Hepatocyte (in vitro differentiated cells): Measurements from ENCODE around the gene SLC25A14.
A peak's percentile ranks its signal among the peaks of the same experiment; 100 is the strongest.

Experiments used
- CTCF ChIP-seq: fragments of 200-600 bp; sonication (generic); IDR thresholded peaks from 2 replicates; pipeline ENCODE4 v1.5.1; 2016; ENCODE audit warnings: antibody characterized with exemption, mild to moderate bottlenecking; ENCODE audit not compliant: poor library complexity
- EZH2phosphoT487 ChIP-seq: fragments of 200-600 bp; sonication (generic); IDR thresholded peaks from one replicate; pipeline ENCODE4 v1.6.1; 2018; ENCODE audit warnings: antibody characterized with exemption, mild to moderate bottlenecking, low read depth, moderate library complexity; ENCODE audit not compliant: unreplicated experiment, severe bottlenecking

- TF ChIP-seq EZH2phosphoT487, result no peak
- TF ChIP-seq CTCF, result peak; percentile 53
These were observed 9.0 kb upstream of the SLC25A14 start for GRCh38 chrX:130330706-130331105.
